Mesenchymal stem cell (in vitro differentiated cells and primary cell): ENCODE results near the gene NME2.

Source experiments
- DNase-seq: peaks from one replicate; pipeline ENCODE4 v3.0.0-alpha.2; 2013
- H2AFZ ChIP-seq: one replicate; pipeline ENCODE4 v1.6.1; 2013; ENCODE audit warnings: low read depth, mild to moderate bottlenecking, control low read depth, inconsistent platforms, low read length, moderate library complexity
- H2AK5ac ChIP-seq: 2 replicates; pipeline ENCODE4 v1.6.1; 2013; ENCODE audit warnings: low read length, moderate library complexity, mild to moderate bottlenecking, inconsistent platforms; ENCODE audit not compliant: severe bottlenecking
- H2BK120ac ChIP-seq: one replicate; pipeline ENCODE4 v1.6.1; 2013; ENCODE audit warnings: low read depth, mild to moderate bottlenecking, inconsistent platforms, low read length, moderate library complexity
- H2BK12ac ChIP-seq, 2 experiments: one replicate each; pipeline ENCODE4 v1.6.1; 2013; ENCODE audit warnings: inconsistent platforms in 2 of 2, low read length in 2 of 2, mild to moderate bottlenecking in 2 of 2, moderate library complexity in 2 of 2, control low read depth in 1 of 2
- H2BK15ac ChIP-seq: one replicate; pipeline ENCODE4 v1.6.1; 2013; ENCODE audit warnings: mild to moderate bottlenecking, low read depth, inconsistent platforms; ENCODE audit not compliant: poor library complexity, severe bottlenecking
- H2BK5ac ChIP-seq: 2 replicates; pipeline ENCODE4 v1.6.1; 2013; ENCODE audit warnings: low read depth, mild to moderate bottlenecking, low read length, control low read depth, inconsistent platforms; ENCODE audit not compliant: poor library complexity, severe bottlenecking
- H3K14ac ChIP-seq, 2 experiments: one replicate each; pipeline ENCODE4 v1.6.1; 2013; ENCODE audit warnings: inconsistent platforms in 2 of 2, low read length in 2 of 2, control low read depth in 1 of 2, mild to moderate bottlenecking in 1 of 2, moderate library complexity in 1 of 2
- H3K18ac ChIP-seq, 2 experiments: one replicate each; pipeline ENCODE4 v1.6.1; 2013; ENCODE audit warnings: inconsistent platforms in 2 of 2, low read length in 2 of 2, control low read depth in 1 of 2, low read depth in 1 of 2, mild to moderate bottlenecking in 1 of 2
- H3K23ac ChIP-seq, 2 experiments: one replicate each; pipeline ENCODE4 v1.6.1; 2013; ENCODE audit warnings: inconsistent platforms in 2 of 2, low read length in 2 of 2, mild to moderate bottlenecking in 2 of 2, moderate library complexity in 2 of 2, control low read depth in 1 of 2
- H3K27ac ChIP-seq: 2 replicates; pipeline ENCODE4 v1.5.1; 2013; ENCODE audit warnings: mild to moderate bottlenecking, moderate library complexity, low read length, control low read depth, inconsistent platforms; ENCODE audit not compliant: poor library complexity, severe bottlenecking
- H3K27me3 ChIP-seq, 2 experiments: 2 replicates each; pipeline versions ENCODE4 v1.6.1 to v1.7.0; 2013; ENCODE audit warnings: low read length in 2 of 2, mild to moderate bottlenecking in 2 of 2, moderate library complexity in 2 of 2, control low read depth in 1 of 2, inconsistent platforms in 1 of 2; ENCODE audit not compliant: control insufficient read depth in 1 of 2, insufficient read depth in 1 of 2
- H3K36me3 ChIP-seq, 2 experiments: 2 replicates each; pipeline versions ENCODE4 v1.6.1 to v1.7.0; 2013; ENCODE audit warnings: low read length in 2 of 2, control low read depth in 1 of 2, inconsistent platforms in 1 of 2, low read depth in 1 of 2, mild to moderate bottlenecking in 1 of 2; ENCODE audit not compliant: insufficient read depth in 2 of 2, control insufficient read depth in 1 of 2
- H3K4ac ChIP-seq, 2 experiments: one replicate each; pipeline ENCODE4 v1.6.1; 2013; ENCODE audit warnings: inconsistent platforms in 2 of 2, low read length in 2 of 2, mild to moderate bottlenecking in 2 of 2, moderate library complexity in 2 of 2, control low read depth in 1 of 2, low read depth in 1 of 2
- H3K4me1 ChIP-seq: 2 replicates; pipeline ENCODE4 v1.6.1; 2013; ENCODE audit warnings: low read depth, low read length, control low read depth; ENCODE audit not compliant: control insufficient read depth, insufficient read depth
- H3K4me2 ChIP-seq: 2 replicates; pipeline ENCODE4 v1.6.1; 2013; ENCODE audit warnings: low read length, mild to moderate bottlenecking, inconsistent platforms; ENCODE audit not compliant: poor library complexity, severe bottlenecking
- H3K4me3 ChIP-seq, 2 experiments: 2 replicates each; pipeline versions ENCODE4 v1.5.1 to v1.7.0; 2013; ENCODE audit warnings: low read length in 2 of 2, mild to moderate bottlenecking in 2 of 2, control low read depth in 1 of 2, low read depth in 1 of 2; ENCODE audit not compliant: insufficient read depth in 1 of 2
- H3K79me1 ChIP-seq: replicated peaks from 2 replicates; pipeline ENCODE4 v1.6.1; 2013; ENCODE audit warnings: mild to moderate bottlenecking, control low read depth, low read length, inconsistent platforms; ENCODE audit not compliant: poor library complexity, severe bottlenecking
- H3K9ac ChIP-seq: 2 replicates; pipeline ENCODE4 v1.7.0; 2013; ENCODE audit warnings: mild to moderate bottlenecking, low read length, moderate library complexity
- H3K9me3 ChIP-seq: 2 replicates; pipeline ENCODE4 v1.7.0; 2013; ENCODE audit warnings: mild to moderate bottlenecking, low read length; ENCODE audit not compliant: control insufficient read depth
- H4K8ac ChIP-seq: one replicate; pipeline ENCODE4 v1.6.1; 2013; ENCODE audit warnings: inconsistent platforms, mild to moderate bottlenecking, low read length, moderate library complexity
- H4K91ac ChIP-seq: one replicate; pipeline ENCODE4 v1.6.1; 2013; ENCODE audit warnings: mild to moderate bottlenecking, low read length, inconsistent platforms
- WGBS: methylation state at CpG from one replicate; pipeline ENCODE4 v1.1.7; 2013; ENCODE audit warnings: mixed read lengths; 5-methylcytosine and 5-hydroxymethylcytosine counted together

The NME2 gene

GRCh38 chr17:51180486-51180885 lies 14.3 kb downstream of the NME2 start:
- Histone ChIP-seq H2AK5ac (no peak overlapping the region), H2AFZ (no peak overlapping the region), H3K9ac (no peak overlapping the region), H3K79me1 (peaks cover 7% of the 10 kb centered on the region), H3K4me2 (no peak overlapping the region), H3K27ac (no peak overlapping the region), H3K36me3 (peaks cover 14 to 50% of the 10 kb centered on the region in 2 experiments), H4K91ac (no peak overlapping the region), H3K4me3 (no peak overlapping the region), H2BK5ac (no peak overlapping the region), H3K4me1 (no peaks in the 10 kb centered on the region), H2BK12ac (no peak overlapping the region), H3K23ac (no peak overlapping the region), H3K9me3 (no peaks in the 10 kb centered on the region), H4K8ac (no peak overlapping the region), H3K4ac (no peak overlapping the region), H2BK15ac (no peak overlapping the region), H2BK120ac (no peak overlapping the region), H3K14ac (no peak overlapping the region), H3K27me3 (no peaks in the 10 kb centered on the region), H3K18ac (no peak overlapping the region)
- no peak for DNase-seq
- 100% methylated on average over 1 of the region's 5 CpGs for WGBS

- no peak overlapping the region for H3K14ac ChIP-seq
- 50% methylated on average over 1 of the region's 1 CpG for whole genome bisulfite sequencing
- no peak overlapping the region for H3K18ac ChIP-seq
Observed at GRCh38 chr17:51184124-51184523, 17.9 kb downstream of the NME2 start.

GRCh38 chr17:51185763-51186332 lies 19.6 kb downstream of the NME2 start:
- H3K27me3 ChIP-seq, result no peaks in the 10 kb centered on the region
- WGBS, result 98% methylated on average over 5 of the region's 8 CpGs

More at GRCh38 chr17:51184124-51184523, 17.9 kb downstream of the NME2 start:
- no peak overlapping the region for H2AFZ ChIP-seq
- H3K27ac ChIP-seq, result no peak overlapping the region
- H3K23ac ChIP-seq, result no peak overlapping the region
- H2AK5ac ChIP-seq, result no peak overlapping the region
- no peaks in the 10 kb centered on the region for H3K9me3 ChIP-seq
- no peak overlapping the region for H4K91ac ChIP-seq
- no peak overlapping the region for H2BK120ac ChIP-seq
- H3K27me3 ChIP-seq, result no peaks in the 10 kb centered on the region
- peaks cover 14 to 56% of the 10 kb centered on the region in 2 experiments for H3K36me3 ChIP-seq
- no peak overlapping the region for H2BK12ac ChIP-seq
- peak; percentile 10 for DNase-seq
- H2BK15ac ChIP-seq, result no peak overlapping the region
- H3K4me3 ChIP-seq, result no peak overlapping the region
- H3K4me2 ChIP-seq, result no peak overlapping the region
- H3K9ac ChIP-seq, result no peak overlapping the region
- no peaks in the 10 kb centered on the region for H3K4me1 ChIP-seq
- no peak overlapping the region for H3K4ac ChIP-seq
- peaks cover 8% of the 10 kb centered on the region for H3K79me1 ChIP-seq
- H2BK5ac ChIP-seq, result no peak overlapping the region
- H4K8ac ChIP-seq, result no peak overlapping the region

GRCh38 chr17:51188271-51188833 lies 22.1 kb downstream of the NME2 start:
- no peaks in the 10 kb centered on the region for H3K9me3 ChIP-seq
- H3K27ac ChIP-seq, result no peak overlapping the region
- DNase-seq, result no peak
- H3K4me2 ChIP-seq, result no peak overlapping the region
- no peak overlapping the region for H3K23ac ChIP-seq
- H3K9ac ChIP-seq, result no peak overlapping the region
- H4K91ac ChIP-seq, result no peak overlapping the region
- H3K79me1 ChIP-seq, result peaks cover 2% of the 10 kb centered on the region
- no peak overlapping the region for H3K4ac ChIP-seq
- H4K8ac ChIP-seq, result no peak overlapping the region
- WGBS, result 87% methylated on average over 5 of the region's 9 CpGs
- no peak overlapping the region for H3K18ac ChIP-seq
- no peaks in the 10 kb centered on the region for H3K27me3 ChIP-seq
- no peak overlapping the region for H2BK15ac ChIP-seq
- no peak overlapping the region for H2BK12ac ChIP-seq
- H2BK5ac ChIP-seq, result no peak overlapping the region
- H3K4me3 ChIP-seq, result no peak overlapping the region
- H2BK120ac ChIP-seq, result no peak overlapping the region
- H2AFZ ChIP-seq, result no peak overlapping the region
- no peak overlapping the region for H3K14ac ChIP-seq
- H2AK5ac ChIP-seq, result no peak overlapping the region
- H3K4me1 ChIP-seq, result no peaks in the 10 kb centered on the region
- H3K36me3 ChIP-seq, result peaks cover 13 to 74% of the 10 kb centered on the region in 2 experiments

More at GRCh38 chr17:51185763-51186332, 19.6 kb downstream of the NME2 start:
- no peak overlapping the region for H3K4me3 ChIP-seq
- no peak overlapping the region for H3K4me2 ChIP-seq
- peaks cover 21 to 68% of the 10 kb centered on the region in 2 experiments for H3K36me3 ChIP-seq
- no peak overlapping the region for H4K8ac ChIP-seq
- no peak overlapping the region for H3K4ac ChIP-seq
- no peak for DNase-seq
- no peak overlapping the region for H3K9ac ChIP-seq
- H3K79me1 ChIP-seq, result peaks cover 8% of the 10 kb centered on the region
- no peak overlapping the region for H2BK12ac ChIP-seq
- H3K9me3 ChIP-seq, result no peaks in the 10 kb centered on the region
- no peak overlapping the region for H3K27ac ChIP-seq
- H2AFZ ChIP-seq, result no peak overlapping the region
- no peak overlapping the region for H3K23ac ChIP-seq
- no peak overlapping the region for H2AK5ac ChIP-seq
- no peak overlapping the region for H3K18ac ChIP-seq
- H2BK5ac ChIP-seq, result no peak overlapping the region
- H3K4me1 ChIP-seq, result no peaks in the 10 kb centered on the region
- H2BK120ac ChIP-seq, result no peak overlapping the region
- H2BK15ac ChIP-seq, result no peak overlapping the region
- H3K14ac ChIP-seq, result no peak overlapping the region
- H4K91ac ChIP-seq, result no peak overlapping the region
